CD14-positive monocyte (primary cell): Measurements from ENCODE around the gene OR2T3. TPM values are rescaled to one million over a fixed set of nuclear protein-coding genes. Genes with fewer than 3 reads are reported as not detected.
A peak's percentile ranks its signal among the peaks of the same experiment; 100 is the strongest.
"Not testable (repeated sequence)": the region's sequence is repeated elsewhere in the genome, so short reads cannot be mapped to it uniquely, and the experiment has no call there.

Experiments
- DNase-seq, 3 donors: peaks; one replicate each; pipeline ENCODE4 v3.0.0-alpha.2; 2011 to 2022
- H2AFZ ChIP-seq: 2 replicates; pipeline ENCODE4 v1.6.0; 2012; ENCODE audit warnings: mild to moderate bottlenecking, low read depth, low read length, inconsistent platforms; ENCODE audit not compliant: insufficient read depth, poor library complexity, severe bottlenecking
- H3K27ac ChIP-seq, 2 donors: 1 replicate in 1 of 2; 2 replicates in 1 of 2; pipeline ENCODE4 v1.5.1; 2012 to 2013; ENCODE audit warnings: low read length in 2 of 2, control low read depth in 1 of 2, inconsistent platforms in 1 of 2, low read depth in 1 of 2, mild to moderate bottlenecking in 1 of 2
- H3K27me3 ChIP-seq, 2 donors: one replicate each; pipeline versions ENCODE4 v1.6.0 to v1.6.1; 2011 to 2013; ENCODE audit warnings: low read length in 2 of 2; ENCODE audit not compliant: control insufficient read depth in 2 of 2, insufficient read depth in 2 of 2
- H3K36me3 ChIP-seq, 2 donors: replicated peaks in 1 of 2; 1 replicate in 1 of 2; 2 replicates in 1 of 2; pipeline versions ENCODE4 v1.5.1 to v1.6.1; 2012 to 2013; ENCODE audit warnings: low read length in 2 of 2, control low read depth in 1 of 2, inconsistent platforms in 1 of 2, mild to moderate bottlenecking in 1 of 2; ENCODE audit not compliant: insufficient read depth in 2 of 2, control insufficient read depth in 1 of 2
- H3K4me1 ChIP-seq, 2 donors: 1 replicate in 1 of 2; 2 replicates in 1 of 2; pipeline versions ENCODE4 v1.5.1 to v1.6.1; 2012 to 2013; ENCODE audit warnings: low read length in 2 of 2, control low read depth in 1 of 2, inconsistent platforms in 1 of 2, mild to moderate bottlenecking in 1 of 2, moderate library complexity in 1 of 2; ENCODE audit not compliant: insufficient read depth in 2 of 2, control insufficient read depth in 1 of 2
- H3K4me2 ChIP-seq: replicated peaks from 2 replicates; pipeline ENCODE3; 2012; ENCODE audit warnings: low read length, moderate library complexity, mild to moderate bottlenecking; ENCODE audit not compliant: poor library complexity, severe bottlenecking; ENCODE audit errors: extremely low read depth
- H3K4me3 ChIP-seq, 3 experiments: fragments of 200-600 bp in 1 of 3; sonication (generic) in 1 of 3; replicated peaks in 1 of 3; 1 replicate in 2 of 3; 2 replicates in 1 of 3; pipeline ENCODE4 v1.5.1; 2011 to 2013; ENCODE audit warnings: low read length in 3 of 3, mild to moderate bottlenecking in 3 of 3, control low read depth in 2 of 3, low read depth in 2 of 3, inconsistent platforms in 1 of 3, moderate library complexity in 1 of 3
- H3K79me2 ChIP-seq: 2 replicates; pipeline ENCODE4 v1.6.0; 2012; ENCODE audit warnings: mild to moderate bottlenecking, control low read depth, inconsistent platforms, low read length, moderate library complexity; ENCODE audit not compliant: insufficient read depth
- H3K9ac ChIP-seq: 2 replicates; pipeline ENCODE4 v1.6.0; 2017; ENCODE audit warnings: low read length, mild to moderate bottlenecking; ENCODE audit not compliant: insufficient read depth, poor library complexity, severe bottlenecking
- H3K9me3 ChIP-seq, 2 donors: replicated peaks in 1 of 2; 1 replicate in 1 of 2; 2 replicates in 1 of 2; pipeline versions ENCODE4 v1.5.1 to v1.6.1; 2012 to 2013; ENCODE audit warnings: low read length in 2 of 2, control low read depth in 1 of 2; ENCODE audit not compliant: control insufficient read depth in 1 of 2, insufficient read depth in 1 of 2
- H4K20me1 ChIP-seq: 2 replicates; pipeline ENCODE4 v1.6.0; 2012; ENCODE audit warnings: mild to moderate bottlenecking, low read length, control low read depth, moderate library complexity; ENCODE audit not compliant: insufficient read depth
- H3K27ac Mint-ChIP-seq, 7 donors: one replicate each; pipeline ENCODE4 v1.8.0; 2020; ENCODE audit warnings: mild to moderate bottlenecking in 7 of 7, mixed read lengths in 7 of 7, moderate library complexity in 6 of 7, inconsistent platforms in 2 of 7
- H3K27me3 Mint-ChIP-seq, 3 donors: one replicate each; pipeline ENCODE4 v1.8.0; 2021 to 2022; ENCODE audit warnings: low read depth in 3 of 3, mild to moderate bottlenecking in 3 of 3, mixed read lengths in 3 of 3, moderate library complexity in 3 of 3, inconsistent platforms in 1 of 3
- H3K36me3 Mint-ChIP-seq, 2 donors: one replicate each; pipeline ENCODE4 v1.8.0; 2020; ENCODE audit warnings: mixed read lengths in 2 of 2, inconsistent platforms in 1 of 2, mild to moderate bottlenecking in 1 of 2
- H3K4me1 Mint-ChIP-seq: one replicate; pipeline ENCODE4 v1.8.0; 2020; ENCODE audit warnings: mild to moderate bottlenecking, mixed read lengths
- H3K4me3 Mint-ChIP-seq, 2 donors: one replicate each; pipeline ENCODE4 v1.8.0; 2020; ENCODE audit warnings: mild to moderate bottlenecking in 2 of 2, mixed read lengths in 2 of 2, moderate library complexity in 1 of 2
- H3K9me3 Mint-ChIP-seq, 7 donors: one replicate each; pipeline ENCODE4 v1.8.0; 2020 to 2022; ENCODE audit warnings: mixed read lengths in 7 of 7, mild to moderate bottlenecking in 6 of 7, moderate library complexity in 6 of 7, inconsistent platforms in 2 of 7
- WGBS: methylation state at CpG from one replicate; pipeline ENCODE4 v1.1.5; 2013; ENCODE audit warnings: missing lambda C conversion rate; ENCODE audit not compliant: insufficient coverage; 5-methylcytosine and 5-hydroxymethylcytosine counted together
- intact Hi-C, 2 donors: fragments of 100-400 bp; cut with micrococcal nuclease; formaldehyde crosslinking; loops; one replicate each; pipeline versions ENCODE4 v1.15.0 to v1.15.1; 2023
- polyA plus RNA-seq, 3 donors: library from polyadenylated mRNA; depleted of rRNA in 1 of 3; unstranded in 2 of 3; stranded (reverse) in 1 of 3; fragments of 300-500 nt in 2 of 3; fragments of >200 nt in 1 of 3; fragmentation: Illumina TruSeq in 2 of 3; gene quantifications; 1 replicate in 2 of 3; 2 replicates in 1 of 3; pipeline ENCODE4 v1.2.3, GENCODE V29; 2012 to 2021

The OR2T3 gene
- polyA plus RNA-seq, 3 donors: 0.08 TPM; not detected in 2

- H3K27me3 ChIP-seq, H4K20me1 ChIP-seq, DNase-seq, H3K9ac ChIP-seq, H3K4me3 ChIP-seq, H3K9me3 Mint-ChIP-seq, intact Hi-C loops, H3K4me1 Mint-ChIP-seq, H3K36me3 ChIP-seq, H3K79me2 ChIP-seq, H2AFZ ChIP-seq, H3K27ac ChIP-seq, H3K9me3 ChIP-seq, H3K36me3 Mint-ChIP-seq, H3K4me2 ChIP-seq, H3K27me3 Mint-ChIP-seq, H3K4me3 Mint-ChIP-seq, H3K4me1 ChIP-seq: not testable (repeated sequence)
- H3K27ac Mint-ChIP-seq: peak within 1 kb of the TSS in 1 of 7 donors; percentile 10
- WGBS: no CpG with 5 or more reads among the region's 2 CpGs
Measured at GRCh38 chr1:248445399-248445798, 27.8 kb upstream of the OR2T3 start, which contains the start of gene OR2T2. Gene OR2T2, plus strand, starts transcription at chr1:248445637. Its CDS starts 7,161 bp downstream, at chr1:248452798.

- DNase-seq, H3K4me1 Mint-ChIP-seq, H4K20me1 ChIP-seq, H3K27ac Mint-ChIP-seq, H3K9ac ChIP-seq, H3K27me3 ChIP-seq, H3K9me3 ChIP-seq, H3K4me3 ChIP-seq, H3K27me3 Mint-ChIP-seq, H3K79me2 ChIP-seq, H3K36me3 ChIP-seq, H3K4me3 Mint-ChIP-seq, H3K9me3 Mint-ChIP-seq, intact Hi-C loops, H3K4me2 ChIP-seq, H2AFZ ChIP-seq, H3K36me3 Mint-ChIP-seq, H3K27ac ChIP-seq, H3K4me1 ChIP-seq: not testable (repeated sequence)
- no CpG with 5 or more reads among the region's 4 CpGs for WGBS
Measured at GRCh38 chr1:248448409-248449074, 24.6 kb upstream of the OR2T3 start.

- H3K4me2 ChIP-seq, H4K20me1 ChIP-seq, H3K9ac ChIP-seq, H3K9me3 ChIP-seq, H3K9me3 Mint-ChIP-seq, H3K27ac Mint-ChIP-seq, H3K4me3 ChIP-seq, H3K27me3 ChIP-seq, DNase-seq, H3K4me3 Mint-ChIP-seq, H3K79me2 ChIP-seq, H3K36me3 Mint-ChIP-seq, H3K4me1 ChIP-seq, H2AFZ ChIP-seq, H3K4me1 Mint-ChIP-seq, H3K27me3 Mint-ChIP-seq, intact Hi-C loops, H3K27ac ChIP-seq, H3K36me3 ChIP-seq: not testable (repeated sequence)
- no CpG with 5 or more reads among the region's 6 CpGs for whole genome bisulfite sequencing
Measured at GRCh38 chr1:248449821-248450465, 23.2 kb upstream of the OR2T3 start.

- H3K36me3 Mint-ChIP-seq, H3K9me3 Mint-ChIP-seq, H3K27me3 Mint-ChIP-seq, H3K27ac Mint-ChIP-seq, H3K27me3 ChIP-seq, H4K20me1 ChIP-seq, H3K4me3 Mint-ChIP-seq, intact Hi-C loops, H3K9ac ChIP-seq, H3K4me1 Mint-ChIP-seq, H3K4me2 ChIP-seq, H3K79me2 ChIP-seq, H2AFZ ChIP-seq, DNase-seq, H3K4me3 ChIP-seq, H3K36me3 ChIP-seq, H3K27ac ChIP-seq, H3K9me3 ChIP-seq, H3K4me1 ChIP-seq: not testable (repeated sequence)
- no CpG with 5 or more reads among the region's 5 CpGs for WGBS
Measured at GRCh38 chr1:248450466-248451145, 22.5 kb upstream of the OR2T3 start.
